Measurements from ENCODE around the gene SEC24D. TPM values are rescaled to one million over a fixed set of nuclear protein-coding genes. Genes with fewer than 3 reads are reported as not detected.
"Not testable (repeated sequence)": the region's sequence is repeated elsewhere in the genome, so short reads cannot be mapped to it uniquely, and the experiment has no call there.

The SEC24D gene
- total RNA-seq, 1 donor from 2014 or later, result 138 TPM

DNA sequence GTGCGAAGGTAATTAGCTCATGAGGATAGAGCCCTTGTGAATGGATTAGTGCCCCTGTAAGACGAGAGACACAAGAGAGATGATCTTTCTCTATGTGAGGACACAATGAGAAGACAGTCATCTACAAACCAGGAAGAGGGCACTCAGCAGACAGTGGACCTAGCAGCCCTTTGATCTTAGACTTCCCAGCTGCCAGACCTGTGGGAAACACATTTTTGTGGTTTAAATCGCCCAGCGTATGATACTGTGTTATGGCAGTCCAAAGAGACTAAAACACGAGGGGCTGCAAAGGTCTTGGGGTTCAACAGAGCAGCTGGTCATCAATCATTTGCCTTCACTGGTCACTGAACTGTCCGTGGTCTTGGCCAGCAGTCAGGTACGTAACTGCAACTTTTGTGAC, 43.5 kb upstream of the SEC24D start:
- DNase-seq (ENCODE audit: extremely low spot score, unreplicated experiment), result no peak
- Mint-ChIP-seq H3K36me3 (ENCODE audit: unreplicated experiment) (no peaks in the 10 kb centered on the region), H3K27me3 (ENCODE audit: unreplicated experiment) (peaks cover 2% of the 10 kb centered on the region), H3K4me1 (ENCODE audit: unreplicated experiment) (no peaks in the 10 kb centered on the region), H3K9me3 (ENCODE audit: unreplicated experiment) (no peaks in the 10 kb centered on the region), H3K27ac (ENCODE audit: unreplicated experiment) (no peak overlapping the region), H3K4me3 (ENCODE audit: unreplicated experiment) (no peak overlapping the region)
- TF ChIP-seq, protein P1, sequence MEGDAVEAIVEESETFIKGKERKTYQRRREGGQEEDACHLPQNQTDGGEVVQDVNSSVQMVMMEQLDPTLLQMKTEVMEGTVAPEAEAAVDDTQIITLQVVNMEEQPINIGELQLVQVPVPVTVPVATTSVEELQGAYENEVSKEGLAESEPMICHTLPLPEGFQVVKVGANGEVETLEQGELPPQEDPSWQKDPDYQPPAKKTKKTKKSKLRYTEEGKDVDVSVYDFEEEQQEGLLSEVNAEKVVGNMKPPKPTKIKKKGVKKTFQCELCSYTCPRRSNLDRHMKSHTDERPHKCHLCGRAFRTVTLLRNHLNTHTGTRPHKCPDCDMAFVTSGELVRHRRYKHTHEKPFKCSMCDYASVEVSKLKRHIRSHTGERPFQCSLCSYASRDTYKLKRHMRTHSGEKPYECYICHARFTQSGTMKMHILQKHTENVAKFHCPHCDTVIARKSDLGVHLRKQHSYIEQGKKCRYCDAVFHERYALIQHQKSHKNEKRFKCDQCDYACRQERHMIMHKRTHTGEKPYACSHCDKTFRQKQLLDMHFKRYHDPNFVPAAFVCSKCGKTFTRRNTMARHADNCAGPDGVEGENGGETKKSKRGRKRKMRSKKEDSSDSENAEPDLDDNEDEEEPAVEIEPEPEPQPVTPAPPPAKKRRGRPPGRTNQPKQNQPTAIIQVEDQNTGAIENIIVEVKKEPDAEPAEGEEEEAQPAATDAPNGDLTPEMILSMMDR (IDR thresholded peaks at IDR 0.05), result no peak

DNA sequence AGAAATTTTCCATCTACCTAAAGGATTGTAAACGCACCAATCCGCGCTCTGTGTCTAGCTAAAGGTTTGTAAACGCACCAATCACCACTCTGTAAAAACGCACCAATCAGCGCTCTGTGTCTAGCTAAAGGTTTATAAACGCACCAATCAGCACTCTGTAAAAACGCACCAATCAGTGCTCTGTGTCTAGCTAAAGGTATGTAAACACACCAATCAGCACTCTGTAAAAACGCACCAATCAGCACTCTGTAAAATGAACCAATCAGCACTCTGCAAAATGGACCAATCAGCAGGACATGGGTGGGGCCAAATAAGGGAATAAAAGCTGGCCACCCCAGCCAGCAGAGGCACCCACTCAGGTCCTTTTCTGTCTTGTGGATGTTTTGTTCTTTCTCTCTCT, 42.6 kb upstream of the SEC24D start:
- H3K4me3 Mint-ChIP-seq (ENCODE audit: unreplicated experiment); H3K27ac Mint-ChIP-seq (ENCODE audit: unreplicated experiment); H3K9me3 Mint-ChIP-seq (ENCODE audit: unreplicated experiment); DNase-seq (ENCODE audit: extremely low spot score, unreplicated experiment); H3K36me3 Mint-ChIP-seq (ENCODE audit: unreplicated experiment); H3K4me1 Mint-ChIP-seq (ENCODE audit: unreplicated experiment); H3K27me3 Mint-ChIP-seq (ENCODE audit: unreplicated experiment): not testable (repeated sequence)

DNA sequence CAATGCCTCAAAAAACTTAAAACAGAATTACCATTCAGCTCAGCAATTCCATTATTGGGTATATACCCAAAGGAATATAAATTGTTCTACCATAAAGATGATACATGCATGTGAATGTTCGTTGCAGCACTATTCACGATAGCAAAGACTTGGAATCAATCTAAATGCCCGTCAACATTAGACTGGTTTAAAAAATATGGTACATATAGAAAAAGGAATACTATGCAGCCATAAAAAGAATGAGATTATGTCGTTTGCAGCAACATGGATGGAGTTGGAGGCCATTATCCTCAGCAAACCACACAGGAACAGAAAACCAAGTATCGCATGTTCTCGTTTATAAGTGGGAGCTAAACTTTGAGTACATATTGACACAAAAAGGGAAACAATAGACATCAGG, 41.9 kb upstream of the SEC24D start:
- TF ChIP-seq, protein P1 (IDR thresholded peaks at IDR 0.05), result no peak
- no peak overlapping the region for H3K27ac Mint-ChIP-seq (ENCODE audit: unreplicated experiment)
- no peaks in the 10 kb centered on the region for H3K36me3 Mint-ChIP-seq (ENCODE audit: unreplicated experiment)
- H3K4me3 Mint-ChIP-seq (ENCODE audit: unreplicated experiment), result no peak overlapping the region
- no peaks in the 10 kb centered on the region for H3K4me1 Mint-ChIP-seq (ENCODE audit: unreplicated experiment)
- peaks cover 6% of the 10 kb centered on the region for H3K27me3 Mint-ChIP-seq (ENCODE audit: unreplicated experiment)
- no peak for DNase-seq (ENCODE audit: extremely low spot score, unreplicated experiment)
- peaks cover 3% of the 10 kb centered on the region for H3K9me3 Mint-ChIP-seq (ENCODE audit: unreplicated experiment)

DNA sequence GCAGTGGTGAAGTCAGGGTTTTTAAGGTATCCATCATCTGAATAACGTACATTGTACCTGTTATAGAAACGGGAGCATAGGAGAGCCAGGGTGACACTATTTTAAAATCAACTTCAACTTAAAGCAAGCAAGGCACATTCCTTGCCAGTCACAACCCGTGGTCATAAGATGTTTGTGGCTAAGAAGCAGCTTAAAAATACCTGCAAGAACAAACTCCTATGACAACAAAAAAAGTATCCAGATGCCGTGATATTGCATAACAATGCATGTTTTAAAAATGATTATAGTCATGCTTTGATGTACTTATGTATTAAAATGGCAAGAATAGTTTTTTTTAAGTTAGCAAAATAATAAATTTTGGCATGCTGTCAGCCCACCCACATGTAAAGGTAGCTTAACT, 36.3 kb upstream of the SEC24D start:
- no peak for DNase-seq (ENCODE audit: extremely low spot score, unreplicated experiment)
- H3K4me1 Mint-ChIP-seq (ENCODE audit: unreplicated experiment), result peaks cover 5% of the 10 kb centered on the region
- peaks cover 3% of the 10 kb centered on the region for H3K9me3 Mint-ChIP-seq (ENCODE audit: unreplicated experiment)
- TF ChIP-seq, protein P1 (IDR thresholded peaks at IDR 0.05), result no peak
- H3K27me3 Mint-ChIP-seq (ENCODE audit: unreplicated experiment), result peaks cover 7% of the 10 kb centered on the region
- no peak overlapping the region for H3K27ac Mint-ChIP-seq (ENCODE audit: unreplicated experiment)
- H3K36me3 Mint-ChIP-seq (ENCODE audit: unreplicated experiment), result no peaks in the 10 kb centered on the region
- H3K4me3 Mint-ChIP-seq (ENCODE audit: unreplicated experiment), result no peak overlapping the region

DNA sequence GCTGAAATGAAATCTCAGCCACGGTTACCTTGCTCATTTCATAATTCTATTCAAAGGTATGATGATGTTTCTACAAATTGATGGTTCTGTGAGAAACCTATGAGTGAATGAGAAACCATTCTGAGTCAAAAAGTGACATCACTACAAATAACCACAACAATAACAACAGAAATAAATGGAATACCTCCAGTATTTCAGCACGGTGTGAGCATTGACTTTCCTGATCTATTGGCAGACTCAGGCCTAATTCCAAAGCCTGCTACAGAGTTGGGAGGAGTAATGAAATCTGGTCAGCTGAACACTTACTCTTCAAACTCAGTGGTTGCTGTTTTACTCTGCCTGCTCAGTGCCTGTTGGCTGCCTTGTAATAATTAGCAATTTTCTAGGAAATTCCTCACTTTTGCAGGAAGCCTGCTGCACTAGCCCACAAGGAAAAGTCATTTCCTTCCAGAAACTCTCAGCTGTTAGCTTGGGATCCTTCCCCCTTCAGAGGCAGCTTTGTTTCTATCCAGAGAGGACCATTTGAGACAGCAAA, 33.9 kb upstream of the SEC24D start:
- peaks cover 3% of the 10 kb centered on the region for H3K9me3 Mint-ChIP-seq (ENCODE audit: unreplicated experiment)
- no peak overlapping the region for H3K27ac Mint-ChIP-seq (ENCODE audit: unreplicated experiment)
- H3K4me1 Mint-ChIP-seq (ENCODE audit: unreplicated experiment), result peaks cover 6% of the 10 kb centered on the region
- no peak overlapping the region for H3K4me3 Mint-ChIP-seq (ENCODE audit: unreplicated experiment)
- H3K27me3 Mint-ChIP-seq (ENCODE audit: unreplicated experiment), result peaks cover 5% of the 10 kb centered on the region
- no peak for DNase-seq (ENCODE audit: extremely low spot score, unreplicated experiment)
- no peaks in the 10 kb centered on the region for H3K36me3 Mint-ChIP-seq (ENCODE audit: unreplicated experiment)
- TF ChIP-seq, protein P1 (IDR thresholded peaks at IDR 0.05), result no peak
